ENCODE results near the gene SUPT20HL2.
"Not testable (repeated sequence)": the region's sequence is repeated elsewhere in the genome, so short reads cannot be mapped to it uniquely, and the experiment has no call there.

SUPT20HL2 gene

GRCh38 chrX:24317567-24317966 lies 3.7 kb upstream of the SUPT20HL2 start:
- TF ChIP-seq GABPA (IDR thresholded peaks at IDR 0.05; ENCODE audit: low read depth) (no peak), SPI1 (IDR thresholded peaks at IDR 0.05; ENCODE audit: borderline replicate concordance, low read depth) (no peak), POLR2AphosphoS5 (IDR thresholded peaks at IDR 0.05; ENCODE audit: low read depth) (no peak)
- TF ChIP-seq, protein P1, sequence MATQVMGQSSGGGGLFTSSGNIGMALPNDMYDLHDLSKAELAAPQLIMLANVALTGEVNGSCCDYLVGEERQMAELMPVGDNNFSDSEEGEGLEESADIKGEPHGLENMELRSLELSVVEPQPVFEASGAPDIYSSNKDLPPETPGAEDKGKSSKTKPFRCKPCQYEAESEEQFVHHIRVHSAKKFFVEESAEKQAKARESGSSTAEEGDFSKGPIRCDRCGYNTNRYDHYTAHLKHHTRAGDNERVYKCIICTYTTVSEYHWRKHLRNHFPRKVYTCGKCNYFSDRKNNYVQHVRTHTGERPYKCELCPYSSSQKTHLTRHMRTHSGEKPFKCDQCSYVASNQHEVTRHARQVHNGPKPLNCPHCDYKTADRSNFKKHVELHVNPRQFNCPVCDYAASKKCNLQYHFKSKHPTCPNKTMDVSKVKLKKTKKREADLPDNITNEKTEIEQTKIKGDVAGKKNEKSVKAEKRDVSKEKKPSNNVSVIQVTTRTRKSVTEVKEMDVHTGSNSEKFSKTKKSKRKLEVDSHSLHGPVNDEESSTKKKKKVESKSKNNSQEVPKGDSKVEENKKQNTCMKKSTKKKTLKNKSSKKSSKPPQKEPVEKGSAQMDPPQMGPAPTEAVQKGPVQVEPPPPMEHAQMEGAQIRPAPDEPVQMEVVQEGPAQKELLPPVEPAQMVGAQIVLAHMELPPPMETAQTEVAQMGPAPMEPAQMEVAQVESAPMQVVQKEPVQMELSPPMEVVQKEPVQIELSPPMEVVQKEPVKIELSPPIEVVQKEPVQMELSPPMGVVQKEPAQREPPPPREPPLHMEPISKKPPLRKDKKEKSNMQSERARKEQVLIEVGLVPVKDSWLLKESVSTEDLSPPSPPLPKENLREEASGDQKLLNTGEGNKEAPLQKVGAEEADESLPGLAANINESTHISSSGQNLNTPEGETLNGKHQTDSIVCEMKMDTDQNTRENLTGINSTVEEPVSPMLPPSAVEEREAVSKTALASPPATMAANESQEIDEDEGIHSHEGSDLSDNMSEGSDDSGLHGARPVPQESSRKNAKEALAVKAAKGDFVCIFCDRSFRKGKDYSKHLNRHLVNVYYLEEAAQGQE (IDR thresholded peaks at IDR 0.05; ENCODE audit: insufficient replicate concordance, low read depth) = no peak
- TF ChIP-seq, protein P2, sequence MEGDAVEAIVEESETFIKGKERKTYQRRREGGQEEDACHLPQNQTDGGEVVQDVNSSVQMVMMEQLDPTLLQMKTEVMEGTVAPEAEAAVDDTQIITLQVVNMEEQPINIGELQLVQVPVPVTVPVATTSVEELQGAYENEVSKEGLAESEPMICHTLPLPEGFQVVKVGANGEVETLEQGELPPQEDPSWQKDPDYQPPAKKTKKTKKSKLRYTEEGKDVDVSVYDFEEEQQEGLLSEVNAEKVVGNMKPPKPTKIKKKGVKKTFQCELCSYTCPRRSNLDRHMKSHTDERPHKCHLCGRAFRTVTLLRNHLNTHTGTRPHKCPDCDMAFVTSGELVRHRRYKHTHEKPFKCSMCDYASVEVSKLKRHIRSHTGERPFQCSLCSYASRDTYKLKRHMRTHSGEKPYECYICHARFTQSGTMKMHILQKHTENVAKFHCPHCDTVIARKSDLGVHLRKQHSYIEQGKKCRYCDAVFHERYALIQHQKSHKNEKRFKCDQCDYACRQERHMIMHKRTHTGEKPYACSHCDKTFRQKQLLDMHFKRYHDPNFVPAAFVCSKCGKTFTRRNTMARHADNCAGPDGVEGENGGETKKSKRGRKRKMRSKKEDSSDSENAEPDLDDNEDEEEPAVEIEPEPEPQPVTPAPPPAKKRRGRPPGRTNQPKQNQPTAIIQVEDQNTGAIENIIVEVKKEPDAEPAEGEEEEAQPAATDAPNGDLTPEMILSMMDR (IDR thresholded peaks at IDR 0.05; ENCODE audit: insufficient read depth, low read length) = no peak
- Histone ChIP-seq H3K27ac (replicated peaks) (no peak overlapping the region), H3K4me3 (replicated peaks; ENCODE audit: insufficient read depth, low read length) (no peak overlapping the region), H3K27me3 (ENCODE audit: insufficient read depth, poor library complexity, severe bottlenecking) (no peaks in the 10 kb centered on the region)
- no peak for DNase-seq (ENCODE audit: low read depth in 1 of 2, low spot score in 1 of 2)

GRCh38 chrX:24316111-24316510 lies 2.2 kb upstream of the SUPT20HL2 start:
- no peak overlapping the region for H3K27ac ChIP-seq (replicated peaks)
- no peak overlapping the region for H3K4me3 ChIP-seq (replicated peaks; ENCODE audit: insufficient read depth, low read length)
- TF ChIP-seq SPI1 (IDR thresholded peaks at IDR 0.05; ENCODE audit: borderline replicate concordance, low read depth) (no peak), POLR2AphosphoS5 (IDR thresholded peaks at IDR 0.05; ENCODE audit: low read depth) (no peak), GABPA (IDR thresholded peaks at IDR 0.05; ENCODE audit: low read depth) (no peak)
- TF ChIP-seq, protein P1 (IDR thresholded peaks at IDR 0.05; ENCODE audit: insufficient replicate concordance, low read depth) = no peak
- TF ChIP-seq, protein P2 (IDR thresholded peaks at IDR 0.05; ENCODE audit: insufficient read depth, low read length) = no peak
- H3K27me3 ChIP-seq (ENCODE audit: insufficient read depth, poor library complexity, severe bottlenecking) = no peaks in the 10 kb centered on the region
- DNase-seq (ENCODE audit: low read depth in 1 of 2, low spot score in 1 of 2) = no peak

DNA sequence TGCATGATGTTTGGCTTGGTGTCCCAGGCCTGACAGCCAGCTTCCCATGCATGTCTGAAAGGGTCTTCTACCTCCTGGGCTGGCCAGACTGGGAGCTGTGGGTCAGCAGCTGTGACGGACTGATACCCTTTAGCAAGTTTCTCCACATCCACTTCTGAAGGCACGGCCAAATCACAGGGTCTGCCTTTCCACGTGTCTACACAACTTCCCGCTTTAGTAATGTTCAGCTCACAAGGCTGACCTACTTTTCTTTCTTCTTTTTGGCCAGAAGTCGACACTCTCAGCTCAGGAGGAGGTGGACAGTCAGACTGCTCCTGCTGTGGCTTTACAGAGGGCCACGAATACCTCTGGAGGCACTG lies 1.6 kb downstream of the SUPT20HL2 start:
- not testable (repeated sequence) for H3K27me3 ChIP-seq (ENCODE audit: insufficient read depth, poor library complexity, severe bottlenecking); DNase-seq (ENCODE audit: low read depth in 1 of 2, low spot score in 1 of 2); H3K4me3 ChIP-seq (replicated peaks; ENCODE audit: insufficient read depth, low read length); H3K27ac ChIP-seq (replicated peaks)

DNA sequence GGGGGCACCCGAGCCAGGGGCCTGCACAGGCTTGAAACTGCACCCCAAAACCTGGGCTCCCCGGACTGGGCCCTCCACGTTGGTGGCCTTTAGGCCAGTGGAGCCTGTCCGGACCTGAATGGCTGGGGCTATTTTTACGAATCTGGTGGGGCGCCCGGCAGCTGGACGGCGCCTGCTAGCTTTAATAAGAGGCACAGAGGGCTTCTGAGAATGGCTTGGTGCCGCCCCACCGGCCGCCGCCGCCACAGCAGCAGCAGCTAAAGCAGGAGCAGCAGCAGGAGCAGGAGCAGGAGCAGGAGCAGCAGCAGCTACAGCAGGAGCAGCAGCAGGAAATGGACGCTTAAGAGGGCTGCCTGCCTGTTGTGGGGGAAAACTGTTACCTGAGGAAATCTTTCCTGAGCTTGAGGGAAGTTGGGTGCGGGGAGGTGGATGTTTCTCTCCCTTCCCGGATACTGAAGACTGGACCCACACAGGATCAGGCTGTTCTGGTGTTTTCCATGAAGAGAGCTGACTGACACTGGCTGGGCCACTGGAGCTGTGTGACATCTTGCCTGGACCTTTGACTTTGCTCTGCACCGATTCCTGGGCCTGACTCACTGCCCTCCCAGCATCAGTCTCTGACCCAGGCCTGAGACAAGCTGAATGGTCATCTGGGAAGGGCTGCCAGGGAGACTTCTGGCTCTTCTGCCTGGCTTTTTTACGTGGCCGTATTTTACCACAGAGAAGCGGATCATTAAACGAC lies 2.2 kb downstream of the SUPT20HL2 start:
- H3K27ac ChIP-seq (replicated peaks); H3K27me3 ChIP-seq (ENCODE audit: insufficient read depth, poor library complexity, severe bottlenecking); DNase-seq (ENCODE audit: low read depth in 1 of 2, low spot score in 1 of 2); H3K4me3 ChIP-seq (replicated peaks; ENCODE audit: insufficient read depth, low read length): not testable (repeated sequence)

GRCh38 chrX:24310916-24311315 lies 3.0 kb downstream of the SUPT20HL2 start:
- not testable (repeated sequence) for DNase-seq (ENCODE audit: low read depth in 1 of 2, low spot score in 1 of 2); H3K27me3 ChIP-seq (ENCODE audit: insufficient read depth, poor library complexity, severe bottlenecking); H3K27ac ChIP-seq (replicated peaks); H3K4me3 ChIP-seq (replicated peaks; ENCODE audit: insufficient read depth, low read length)

GRCh38 chrX:24309580-24310374 lies 4.1 kb downstream of the SUPT20HL2 start:
- not testable (repeated sequence) for DNase-seq (ENCODE audit: low read depth in 1 of 2, low spot score in 1 of 2); H3K27me3 ChIP-seq (ENCODE audit: insufficient read depth, poor library complexity, severe bottlenecking); H3K27ac ChIP-seq (replicated peaks); H3K4me3 ChIP-seq (replicated peaks; ENCODE audit: insufficient read depth, low read length)

- not testable (repeated sequence) for DNase-seq (ENCODE audit: low read depth in 1 of 2, low spot score in 1 of 2); H3K27me3 ChIP-seq (ENCODE audit: insufficient read depth, poor library complexity, severe bottlenecking); H3K4me3 ChIP-seq (replicated peaks; ENCODE audit: insufficient read depth, low read length); H3K27ac ChIP-seq (replicated peaks)
These were observed 5.1 kb downstream of the SUPT20HL2 start for GRCh38 chrX:24308803-24309202.
